A673 (cell line): ENCODE measurements around the gene PRF1.

Experiments used
- EZH2 ChIP-seq: fragments of 200-600 bp; sonication (generic); IDR thresholded peaks from 2 replicates; pipeline ENCODE4 v1.6.1; 2017; ENCODE audit warnings: borderline replicate concordance, low read depth, mild to moderate bottlenecking, mixed read lengths, antibody characterized with exemption, low read length; ENCODE audit not compliant: poor library complexity, severe bottlenecking
- TF ChIP-seq, protein P1 (sequence below): fragments of 300-800, 200-600 bp; sonication (generic); conservative IDR thresholded peaks from 2 replicates; pipeline ENCODE4 v1.5.1; 2017; ENCODE audit warnings: low read depth, mild to moderate bottlenecking, antibody characterized with exemption, low read length, moderate library complexity, mixed read lengths

DNA sequence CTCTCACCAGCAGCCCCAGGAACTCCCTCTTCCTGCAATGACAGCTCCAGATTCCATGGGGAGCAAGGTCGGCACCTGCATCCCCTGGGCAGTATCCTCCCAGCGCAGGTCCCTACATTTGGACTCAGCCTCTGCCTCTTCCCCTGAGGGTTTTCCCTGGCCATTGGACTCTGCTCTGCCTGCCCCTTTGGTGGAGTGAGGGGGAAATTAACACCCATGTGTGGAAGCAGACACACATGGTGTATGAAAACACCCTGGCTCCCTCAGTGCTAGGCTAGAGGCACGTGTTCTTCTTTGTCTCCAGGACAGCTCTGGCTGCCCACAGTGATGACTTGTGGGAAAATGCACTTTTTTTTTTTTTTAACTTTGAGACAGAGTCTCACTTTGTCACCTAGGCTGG lies 8.4 kb downstream of the PRF1 start:
- TF ChIP-seq, protein P1, sequence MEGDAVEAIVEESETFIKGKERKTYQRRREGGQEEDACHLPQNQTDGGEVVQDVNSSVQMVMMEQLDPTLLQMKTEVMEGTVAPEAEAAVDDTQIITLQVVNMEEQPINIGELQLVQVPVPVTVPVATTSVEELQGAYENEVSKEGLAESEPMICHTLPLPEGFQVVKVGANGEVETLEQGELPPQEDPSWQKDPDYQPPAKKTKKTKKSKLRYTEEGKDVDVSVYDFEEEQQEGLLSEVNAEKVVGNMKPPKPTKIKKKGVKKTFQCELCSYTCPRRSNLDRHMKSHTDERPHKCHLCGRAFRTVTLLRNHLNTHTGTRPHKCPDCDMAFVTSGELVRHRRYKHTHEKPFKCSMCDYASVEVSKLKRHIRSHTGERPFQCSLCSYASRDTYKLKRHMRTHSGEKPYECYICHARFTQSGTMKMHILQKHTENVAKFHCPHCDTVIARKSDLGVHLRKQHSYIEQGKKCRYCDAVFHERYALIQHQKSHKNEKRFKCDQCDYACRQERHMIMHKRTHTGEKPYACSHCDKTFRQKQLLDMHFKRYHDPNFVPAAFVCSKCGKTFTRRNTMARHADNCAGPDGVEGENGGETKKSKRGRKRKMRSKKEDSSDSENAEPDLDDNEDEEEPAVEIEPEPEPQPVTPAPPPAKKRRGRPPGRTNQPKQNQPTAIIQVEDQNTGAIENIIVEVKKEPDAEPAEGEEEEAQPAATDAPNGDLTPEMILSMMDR: no peak
- TF ChIP-seq EZH2: no peak
